PC-3 (cell line): ENCODE data around the gene TRIM28. TPM values are rescaled to one million over a fixed set of nuclear protein-coding genes. Genes with fewer than 3 reads are reported as not detected.

Source experiments
- ATAC-seq: fragments of 200-7000 bp; cut with Tn5 transposase; 2 replicates; pipeline ENCODE4 v1.9.1; 2020; ENCODE audit warnings: mild to moderate bottlenecking, moderate library complexity
- BruUV-seq: library from RNA; stranded (reverse); fragments of 400-500 nt; replicated peaks from 2 replicates; lab custom pipeline; 2021; lab: Mats Ljungman, UMichigan
- CTCF ChIA-PET: fragments of 300-600 bp; sonication (Branson Sonifier 250); formaldehyde crosslinking; loops from one replicate; lab custom pipeline; 2022; ENCODE audit warnings: antibody characterized with exemption; lab: Charles Lee
- POLR2A ChIA-PET: fragments of 300-600 bp; sonication (Branson Sonifier 250); formaldehyde crosslinking; loops from one replicate; lab custom pipeline; 2022; ENCODE audit warnings: antibody characterized with exemption; ENCODE audit not compliant: unreplicated experiment; lab: Charles Lee
- DNase-seq: peaks from one replicate; pipeline ENCODE4 v3.0.0-alpha.2; 2015
- H2AFZ ChIP-seq: fragments of 300-600 bp; sonication (generic); 2 replicates; pipeline ENCODE4 v1.6.0; 2016; ENCODE audit warnings: antibody characterized with exemption, low read length
- H3F3A ChIP-seq: fragments of 300-600 bp; sonication (generic); one replicate; pipeline ENCODE4 v1.6.0; 2017; ENCODE audit warnings: antibody characterized with exemption, low read length, control low read depth, mild to moderate bottlenecking; ENCODE audit not compliant: unreplicated experiment
- H3K27ac ChIP-seq: fragments of 300-600 bp; sonication (generic); 2 replicates; pipeline ENCODE4 v1.5.1; 2016; ENCODE audit warnings: mild to moderate bottlenecking, low read length
- H3K27me3 ChIP-seq: fragments of 300-600 bp; sonication (generic); 2 replicates; pipeline ENCODE4 v1.6.1; 2016; ENCODE audit warnings: low read length, mixed read lengths
- H3K36me3 ChIP-seq: fragments of 300-600 bp; sonication (generic); 2 replicates; pipeline ENCODE4 v1.6.1; 2016; ENCODE audit warnings: low read depth, mixed run types, low read length, mixed read lengths
- H3K4me1 ChIP-seq: fragments of 300-600 bp; sonication (generic); 2 replicates; pipeline ENCODE4 v1.5.1; 2016; ENCODE audit warnings: low read length; ENCODE audit not compliant: insufficient read depth
- H3K4me2 ChIP-seq: fragments of 300-600 bp; sonication (generic); 2 replicates; pipeline ENCODE4 v1.6.0; 2016; ENCODE audit warnings: low read length
- H3K4me3 ChIP-seq: fragments of 300-600 bp; sonication (generic); 2 replicates; pipeline ENCODE4 v1.5.1; 2016; ENCODE audit warnings: mild to moderate bottlenecking, low read length, mixed read lengths
- H3K79me2 ChIP-seq: fragments of 300-600 bp; sonication (generic); 2 replicates; pipeline ENCODE4 v1.6.1; 2017; ENCODE audit warnings: low read length, mixed read lengths
- H3K9ac ChIP-seq: fragments of 300-600 bp; sonication (generic); 2 replicates; pipeline ENCODE4 v1.6.0; 2016; ENCODE audit warnings: mild to moderate bottlenecking, low read length
- H3K9me2 ChIP-seq: fragments of 300-600 bp; sonication (generic); replicated peaks from 2 replicates; pipeline ENCODE4 v1.6.1; 2016; ENCODE audit warnings: mixed run types, low read length, mixed read lengths
- H3K9me3 ChIP-seq: fragments of 300-600 bp; sonication (generic); 2 replicates; pipeline ENCODE4 v1.6.1; 2016; ENCODE audit warnings: low read length, mixed read lengths
- H4K20me1 ChIP-seq: fragments of 300-600 bp; sonication (generic); 2 replicates; pipeline ENCODE4 v1.6.1; 2016; ENCODE audit warnings: low read length, mixed read lengths
- EZH2 ChIP-seq: fragments of 300-600 bp; sonication (generic); IDR thresholded peaks from one replicate; pipeline ENCODE4 v1.6.1; 2017; ENCODE audit warnings: antibody characterized with exemption, mild to moderate bottlenecking, low read length; ENCODE audit not compliant: unreplicated experiment
- EZH2phosphoT487 ChIP-seq: fragments of 300-600 bp; sonication (generic); IDR thresholded peaks from 2 replicates; pipeline ENCODE4 v1.6.1; 2018; ENCODE audit warnings: mild to moderate bottlenecking, antibody characterized with exemption, low read length, borderline replicate concordance
- intact Hi-C: fragments of 100-400 bp; cut with micrococcal nuclease; formaldehyde crosslinking; loops from 2 replicates; pipeline ENCODE4 v1.9.0; 2023
- total RNA-seq: library from RNA; depleted of rRNA; stranded (reverse); fragments of >200 nt; gene quantifications from 2 replicates; pipeline ENCODE4 v1.2.3, GENCODE V29; 2014
- TF ChIP-seq, protein P1 (sequence below): fragments of 300-600 bp; sonication (generic); conservative IDR thresholded peaks from 2 replicates; pipeline ENCODE4 v1.5.1; 2017; ENCODE audit warnings: antibody characterized with exemption, low read depth, mild to moderate bottlenecking, low read length

The TRIM28 gene
- total RNA-seq, 1 experiment from 2014 or later, result 1,169 TPM

GRCh38 chr19:58566989-58567388, 23.1 kb downstream of the TRIM28 start:
- Histone ChIP-seq H3K27ac (no peak overlapping the region), H3K4me2 (no peak overlapping the region)
- BruUV-seq, result no TSS peak

GRCh38 chr19:58568453-58569130, 24.7 kb downstream of the TRIM28 start:
- intact Hi-C loops, result no loop called here

More at GRCh38 chr19:58566989-58567388, 23.1 kb downstream of the TRIM28 start:
- H3F3A ChIP-seq, result no peaks in the 10 kb centered on the region
- no peak overlapping the region for H2AFZ ChIP-seq
- intact Hi-C loops, result no loop called here
- ChIA-PET POLR2A (no interaction called here), CTCF (no interaction called here)
- peaks cover 8% of the 10 kb centered on the region for H3K79me2 ChIP-seq
- H3K9me3 ChIP-seq, result no peaks in the 10 kb centered on the region
- H3K4me3 ChIP-seq, result no peak overlapping the region
- no peak overlapping the region for H3K9ac ChIP-seq
- peaks cover 8% of the 10 kb centered on the region; the same call in 1 of the 2 replicates for H3K36me3 ChIP-seq
- no peak for ATAC-seq
- no peak for DNase-seq
- peaks cover 16% of the 10 kb centered on the region for H3K4me1 ChIP-seq
- no peaks in the 10 kb centered on the region for H3K27me3 ChIP-seq
- no peaks in the 10 kb centered on the region for H3K9me2 ChIP-seq
- H4K20me1 ChIP-seq, result no peaks in the 10 kb centered on the region
- TF ChIP-seq, protein P1, sequence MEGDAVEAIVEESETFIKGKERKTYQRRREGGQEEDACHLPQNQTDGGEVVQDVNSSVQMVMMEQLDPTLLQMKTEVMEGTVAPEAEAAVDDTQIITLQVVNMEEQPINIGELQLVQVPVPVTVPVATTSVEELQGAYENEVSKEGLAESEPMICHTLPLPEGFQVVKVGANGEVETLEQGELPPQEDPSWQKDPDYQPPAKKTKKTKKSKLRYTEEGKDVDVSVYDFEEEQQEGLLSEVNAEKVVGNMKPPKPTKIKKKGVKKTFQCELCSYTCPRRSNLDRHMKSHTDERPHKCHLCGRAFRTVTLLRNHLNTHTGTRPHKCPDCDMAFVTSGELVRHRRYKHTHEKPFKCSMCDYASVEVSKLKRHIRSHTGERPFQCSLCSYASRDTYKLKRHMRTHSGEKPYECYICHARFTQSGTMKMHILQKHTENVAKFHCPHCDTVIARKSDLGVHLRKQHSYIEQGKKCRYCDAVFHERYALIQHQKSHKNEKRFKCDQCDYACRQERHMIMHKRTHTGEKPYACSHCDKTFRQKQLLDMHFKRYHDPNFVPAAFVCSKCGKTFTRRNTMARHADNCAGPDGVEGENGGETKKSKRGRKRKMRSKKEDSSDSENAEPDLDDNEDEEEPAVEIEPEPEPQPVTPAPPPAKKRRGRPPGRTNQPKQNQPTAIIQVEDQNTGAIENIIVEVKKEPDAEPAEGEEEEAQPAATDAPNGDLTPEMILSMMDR, result no peak
- no peak for TF ChIP-seq EZH2
- TF ChIP-seq EZH2phosphoT487, result no peak

More at GRCh38 chr19:58568453-58569130, 24.7 kb downstream of the TRIM28 start:
- no peaks in the 10 kb centered on the region for H3F3A ChIP-seq
- peaks cover 7% of the 10 kb centered on the region for H3K4me1 ChIP-seq
- BruUV-seq, result no TSS peak
- H3K27me3 ChIP-seq, result no peaks in the 10 kb centered on the region
- H3K79me2 ChIP-seq, result peaks cover 12% of the 10 kb centered on the region
- no peaks in the 10 kb centered on the region for H3K9me3 ChIP-seq
- no peak overlapping the region for H3K9ac ChIP-seq
- TF ChIP-seq, protein P1, result no peak
- TF ChIP-seq EZH2, result no peak
- TF ChIP-seq EZH2phosphoT487, result no peak
- no peak overlapping the region for H3K27ac ChIP-seq
- DNase-seq, result no peak
- ChIA-PET POLR2A (interaction anchor here (0.6 kb wide), 1 partner anchor 59 kb away, joined by 4 read pairs; no protein-coding TSS in a partner anchor), CTCF (no interaction called here)
- no peak for ATAC-seq
- H4K20me1 ChIP-seq, result no peaks in the 10 kb centered on the region
- no peak overlapping the region for H2AFZ ChIP-seq
- no peak overlapping the region for H3K4me2 ChIP-seq
- no peaks in the 10 kb centered on the region for H3K9me2 ChIP-seq
- H3K36me3 ChIP-seq, result peaks cover 8% of the 10 kb centered on the region; the same call in 1 of the 2 replicates
- H3K4me3 ChIP-seq, result no peak overlapping the region
